K562 (cell line): Measurements from ENCODE around the gene BRD4. TPM values are rescaled to one million over a fixed set of nuclear protein-coding genes. Genes with fewer than 3 reads are reported as not detected.

Experiments
- ATAC-seq: fragments of 200-7000 bp; cut with Tn5 transposase; 3 replicates; pipeline ENCODE4 v1.9.1; 2020; ENCODE audit warnings: moderate library complexity
- BruUV-seq: library from RNA; stranded (reverse); fragments of 400-500 nt; replicated peaks from 2 replicates; lab custom pipeline; 2021; lab: Mats Ljungman, UMichigan
- CTCF ChIA-PET: fragments of 300-600 bp; formaldehyde crosslinking; extraction: SDS; loops from one replicate; lab custom pipeline; 2021; ENCODE audit warnings: low intra/inter-chr PET ratio; lab: Yijun Ruan, JAX
- POLR2A ChIA-PET: fragments of 300-600, 350-650 bp; sonication (Branson Sonifier 250); formaldehyde crosslinking; extraction: SDS; loops from one replicate; lab custom pipeline; 2021; ENCODE audit warnings: antibody characterized with exemption, inconsistent platforms; lab: Yijun Ruan, JAX
- DNase-seq, 4 experiments: peaks; one replicate each; pipeline versions ENCODE4 v3.0.0 to v3.0.0-alpha.2; 2011 to 2018; ENCODE audit warnings: low spot score in 3 of 4, mixed read lengths in 3 of 4; ENCODE audit errors: extremely low read depth in 1 of 4
- FAIRE-seq: peaks from 2 replicates; lab custom pipeline; 2011; peaks lifted over from hg19 to GRCh38; lab: Jason Lieb, UNC
- H2AFZ ChIP-seq: 2 replicates; pipeline ENCODE4 v1.6.0; 2011; ENCODE audit warnings: low read depth, low read length, control low read depth, inconsistent platforms
- H3K27ac ChIP-seq: fragments of 200-600 bp; 3 replicates; pipeline ENCODE4 v1.8.0; 2011; ENCODE audit warnings: low read depth, mild to moderate bottlenecking, control low read depth, inconsistent platforms, low read length, moderate library complexity, mixed read lengths; ENCODE audit errors: extremely low read depth
- H3K27me3 ChIP-seq, 2 experiments: fragments of 300-600 bp in 1 of 2; 2 replicates in 1 of 2; 3 replicates in 1 of 2; pipeline versions ENCODE4 v1.6.0 to v1.8.0; 2011; ENCODE audit warnings: inconsistent platforms in 2 of 2, low read length in 2 of 2, mild to moderate bottlenecking in 1 of 2, mixed read lengths in 1 of 2, moderate library complexity in 1 of 2; ENCODE audit not compliant: control insufficient read depth in 2 of 2, insufficient read depth in 2 of 2
- H3K36me3 ChIP-seq: fragments of 300-600 bp; 3 replicates; pipeline ENCODE4 v1.8.0; 2011; ENCODE audit warnings: mild to moderate bottlenecking, low read length, inconsistent platforms; ENCODE audit not compliant: control insufficient read depth, insufficient read depth
- H3K4me1 ChIP-seq, 2 experiments: fragments of 200-600 bp in 1 of 2; replicated peaks in 1 of 2; 2 replicates in 1 of 2; 3 replicates in 1 of 2; pipeline versions ENCODE4 v1.5.1 to v1.8.0; 2011; ENCODE audit warnings: inconsistent platforms in 2 of 2, low read length in 2 of 2, mild to moderate bottlenecking in 1 of 2, mixed read lengths in 1 of 2, moderate library complexity in 1 of 2; ENCODE audit not compliant: control insufficient read depth in 2 of 2, insufficient read depth in 2 of 2
- H3K4me2 ChIP-seq: 2 replicates; pipeline ENCODE4 v1.6.1; 2011; ENCODE audit warnings: low read length, control low read depth, inconsistent platforms, mixed read lengths; ENCODE audit not compliant: insufficient read depth
- H3K4me3 ChIP-seq: fragments of 200-600 bp; sonication (generic), shearing (Covaris generic); 2 replicates; pipeline ENCODE4 v1.5.1; 2016; ENCODE audit warnings: control low read depth, inconsistent platforms
- H3K79me2 ChIP-seq: fragments of 200-600 bp; 3 replicates; pipeline ENCODE4 v1.8.0; 2011; ENCODE audit warnings: low read length, inconsistent platforms; ENCODE audit not compliant: control insufficient read depth, insufficient read depth
- H3K9ac ChIP-seq, 2 experiments: 2 replicates each; pipeline versions ENCODE4 v1.6.0 to v1.6.1; 2011; ENCODE audit warnings: low read depth in 2 of 2, low read length in 2 of 2, control low read depth in 1 of 2, inconsistent platforms in 1 of 2, mild to moderate bottlenecking in 1 of 2, mixed read lengths in 1 of 2; ENCODE audit not compliant: insufficient read depth in 1 of 2
- H3K9me1 ChIP-seq: one replicate; pipeline ENCODE4 v1.6.0; 2011; ENCODE audit warnings: inconsistent platforms, mild to moderate bottlenecking, low read length, moderate library complexity; ENCODE audit not compliant: control insufficient read depth, insufficient read depth
- H3K9me3 ChIP-seq: replicated peaks from 2 replicates; pipeline ENCODE4 v1.5.1; 2011; ENCODE audit warnings: low read depth, low read length, inconsistent platforms; ENCODE audit not compliant: control insufficient read depth, insufficient read depth
- H4K20me1 ChIP-seq: replicated peaks from 2 replicates; pipeline ENCODE4 v1.6.1; 2011; ENCODE audit warnings: low read length, inconsistent platforms, mixed read lengths; ENCODE audit not compliant: control insufficient read depth, insufficient read depth
- CREB3 ChIP-seq: fragments of 450-650 bp; conservative IDR thresholded peaks from 2 replicates; pipeline ENCODE4 v1.6.1; 2016; ENCODE audit warnings: missing genetic modification characterization, low read depth, mild to moderate bottlenecking, missing compliant biosample characterization, moderate library complexity
- DIDO1 ChIP-seq: fragments of 450-650 bp; IDR thresholded peaks from 2 replicates; pipeline ENCODE4 v1.6.1; 2016; ENCODE audit warnings: low read depth, missing biosample characterization, missing genetic modification characterization
- HMGXB4 ChIP-seq: sonication (generic); formaldehyde crosslinking; IDR thresholded peaks from 2 replicates; pipeline ENCODE4 v1.8.1; 2023; ENCODE audit warnings: mild to moderate bottlenecking, missing genetic modification reagents
- RBM22 ChIP-seq: fragments of 200-400 bp; formaldehyde crosslinking; IDR thresholded peaks from 2 replicates; pipeline ENCODE4 v1.6.1; 2018; ENCODE audit warnings: low read length, low read depth; ENCODE audit not compliant: poor library complexity, severe bottlenecking
- RNF2 ChIP-seq: sonication (generic); IDR thresholded peaks from 2 replicates; pipeline ENCODE4 v1.6.1; 2016
- WGBS: fragments of 100-300 bp; shearing (Covaris generic); methylation state at CpG from one replicate; pipeline ENCODE4 v1.1.6; 2016; ENCODE audit warnings: low coverage, mixed read lengths; ENCODE audit not compliant: insufficient coverage; ENCODE audit errors: missing lambda C conversion rate; 5-methylcytosine and 5-hydroxymethylcytosine counted together
- in situ Hi-C: fragments of 300-500 bp; cut with MboI; formaldehyde crosslinking; loops from 4 replicates; pipeline ENCODE4 v1.15.0; 2018; ENCODE audit warnings: inconsistent platforms, mixed read lengths
- intact Hi-C: fragments of 100-400 bp; cut with micrococcal nuclease; formaldehyde crosslinking; loops from 2 replicates; pipeline ENCODE4 v1.14.2; 2022
- polyA plus RNA-seq, 8 experiments: library from polyadenylated mRNA; depleted of rRNA in 4 of 8; stranded (reverse) in 5 of 8; unstranded in 3 of 8; fragments of >200 nt; fragmentation: Nextera tagmentation in 2 of 8; fragmentation: Illumina TruSeq in 1 of 8; extraction: Ambion mirVana in 2 of 8; extraction: Trizol in 1 of 8; gene quantifications; 2 replicates each; pipeline versions ENCODE4 v1.2.1 to v1.2.3, GENCODE V29; 2011 to 2014; ENCODE audit warnings: inconsistent platforms in 1 of 8, missing spikeins in 1 of 8
- total RNA-seq, 7 experiments: library from RNA; depleted of rRNA in 6 of 7; stranded (reverse); fragments of >200 nt in 6 of 7; fragmentation: Illumina TruSeq in 2 of 7; extraction: Trizol in 2 of 7; gene quantifications; 2 replicates each; pipeline versions ENCODE4 v1.2.1 to v1.2.3, GENCODE V29; 2011 to 2021; ENCODE audit warnings: low replicate concordance in 1 of 7
- TF ChIP-seq, protein P1 (sequence below): fragments of 250-450 bp; sonication (Bioruptor Pico); IDR thresholded peaks from 2 replicates; pipeline ENCODE4 v1.4.0; 2020
- TF ChIP-seq, protein P2 (sequence below): fragments of 450-650 bp; IDR thresholded peaks from 2 replicates; pipeline ENCODE4 v1.6.1; 2017; ENCODE audit warnings: mild to moderate bottlenecking, moderate library complexity

The BRD4 gene
- total and polyA plus RNA-seq, 9 of the 15 experiments (the other 6 are each of a cell fraction or from before 2014, with no cell fraction given) = 1.8 to 105 (median 15.6) TPM

- Histone ChIP-seq H3K9me3 (no peaks in the 10 kb centered on the region), H3K9me1 (no peaks in the 10 kb centered on the region), H3K9ac (peak overlapping the region in 1 of 2 experiments; percentile 73; a peak in 2 of 4 replicates), H3K4me3 (peak overlapping the region; percentile 34), H3K27me3 (peaks cover 0 to 11% of the 10 kb centered on the region in 2 experiments; a peak in 4 of 5 replicates), H4K20me1 (no peaks in the 10 kb centered on the region), H3K79me2 (no peaks in the 10 kb centered on the region), H3K4me2 (peak overlapping the region; percentile 77), H3K27ac (no peak overlapping the region), H3K4me1 (peaks cover 7 to 21% of the 10 kb centered on the region in 2 experiments; a peak in 4 of 5 replicates), H3K36me3 (no peaks in the 10 kb centered on the region), H2AFZ (peak overlapping the region; percentile 80)
- no peak for FAIRE-seq
- no TSS peak for BruUV-seq
- ChIA-PET CTCF (no interaction called here), POLR2A (no interaction called here)
- in situ Hi-C loops = no loop called here
- DNase-seq = no peak
- ATAC-seq = no peak
- intact Hi-C loops = no loop called here
- 40% methylated on average over 37 of the region's 51 CpGs for WGBS
- TF ChIP-seq DIDO1 (tag) (no peak), HMGXB4 (CRISPR knock-in tag) (no peak), RBM22 (no peak), RNF2 (no peak), CREB3 (tag) (no peak)
- TF ChIP-seq, protein P1, sequence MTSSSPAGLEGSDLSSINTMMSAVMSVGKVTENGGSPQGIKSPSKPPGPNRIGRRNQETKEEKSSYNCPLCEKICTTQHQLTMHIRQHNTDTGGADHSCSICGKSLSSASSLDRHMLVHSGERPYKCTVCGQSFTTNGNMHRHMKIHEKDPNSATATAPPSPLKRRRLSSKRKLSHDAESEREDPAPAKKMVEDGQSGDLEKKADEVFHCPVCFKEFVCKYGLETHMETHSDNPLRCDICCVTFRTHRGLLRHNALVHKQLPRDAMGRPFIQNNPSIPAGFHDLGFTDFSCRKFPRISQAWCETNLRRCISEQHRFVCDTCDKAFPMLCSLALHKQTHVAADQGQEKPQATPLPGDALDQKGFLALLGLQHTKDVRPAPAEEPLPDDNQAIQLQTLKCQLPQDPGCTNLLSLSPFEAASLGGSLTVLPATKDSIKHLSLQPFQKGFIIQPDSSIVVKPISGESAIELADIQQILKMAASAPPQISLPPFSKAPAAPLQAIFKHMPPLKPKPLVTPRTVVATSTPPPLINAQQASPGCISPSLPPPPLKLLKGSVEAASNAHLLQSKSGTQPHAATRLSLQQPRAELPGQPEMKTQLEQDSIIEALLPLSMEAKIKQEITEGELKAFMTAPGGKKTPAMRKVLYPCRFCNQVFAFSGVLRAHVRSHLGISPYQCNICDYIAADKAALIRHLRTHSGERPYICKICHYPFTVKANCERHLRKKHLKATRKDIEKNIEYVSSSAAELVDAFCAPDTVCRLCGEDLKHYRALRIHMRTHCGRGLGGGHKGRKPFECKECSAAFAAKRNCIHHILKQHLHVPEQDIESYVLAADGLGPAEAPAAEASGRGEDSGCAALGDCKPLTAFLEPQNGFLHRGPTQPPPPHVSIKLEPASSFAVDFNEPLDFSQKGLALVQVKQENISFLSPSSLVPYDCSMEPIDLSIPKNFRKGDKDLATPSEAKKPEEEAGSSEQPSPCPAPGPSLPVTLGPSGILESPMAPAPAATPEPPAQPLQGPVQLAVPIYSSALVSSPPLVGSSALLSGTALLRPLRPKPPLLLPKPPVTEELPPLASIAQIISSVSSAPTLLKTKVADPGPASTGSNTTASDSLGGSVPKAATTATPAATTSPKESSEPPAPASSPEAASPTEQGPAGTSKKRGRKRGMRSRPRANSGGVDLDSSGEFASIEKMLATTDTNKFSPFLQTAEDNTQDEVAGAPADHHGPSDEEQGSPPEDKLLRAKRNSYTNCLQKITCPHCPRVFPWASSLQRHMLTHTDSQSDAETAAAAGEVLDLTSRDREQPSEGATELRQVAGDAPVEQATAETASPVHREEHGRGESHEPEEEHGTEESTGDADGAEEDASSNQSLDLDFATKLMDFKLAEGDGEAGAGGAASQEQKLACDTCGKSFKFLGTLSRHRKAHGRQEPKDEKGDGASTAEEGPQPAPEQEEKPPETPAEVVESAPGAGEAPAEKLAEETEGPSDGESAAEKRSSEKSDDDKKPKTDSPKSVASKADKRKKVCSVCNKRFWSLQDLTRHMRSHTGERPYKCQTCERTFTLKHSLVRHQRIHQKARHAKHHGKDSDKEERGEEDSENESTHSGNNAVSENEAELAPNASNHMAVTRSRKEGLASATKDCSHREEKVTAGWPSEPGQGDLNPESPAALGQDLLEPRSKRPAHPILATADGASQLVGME (CRISPR knock-in tag) = 0 out of 2 replicates have a peak, but pooled peaks have one; percentile 70
- TF ChIP-seq, protein P2, sequence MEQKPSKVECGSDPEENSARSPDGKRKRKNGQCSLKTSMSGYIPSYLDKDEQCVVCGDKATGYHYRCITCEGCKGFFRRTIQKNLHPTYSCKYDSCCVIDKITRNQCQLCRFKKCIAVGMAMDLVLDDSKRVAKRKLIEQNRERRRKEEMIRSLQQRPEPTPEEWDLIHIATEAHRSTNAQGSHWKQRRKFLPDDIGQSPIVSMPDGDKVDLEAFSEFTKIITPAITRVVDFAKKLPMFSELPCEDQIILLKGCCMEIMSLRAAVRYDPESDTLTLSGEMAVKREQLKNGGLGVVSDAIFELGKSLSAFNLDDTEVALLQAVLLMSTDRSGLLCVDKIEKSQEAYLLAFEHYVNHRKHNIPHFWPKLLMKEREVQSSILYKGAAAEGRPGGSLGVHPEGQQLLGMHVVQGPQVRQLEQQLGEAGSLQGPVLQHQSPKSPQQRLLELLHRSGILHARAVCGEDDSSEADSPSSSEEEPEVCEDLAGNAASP = no peak
Observed at GRCh38 chr19:15223649-15224361, 108.5 kb downstream of the BRD4 start.
